ENCODE measurements around the gene CADPS2. TPM values are rescaled to one million over a fixed set of nuclear protein-coding genes. Genes with fewer than 3 reads are reported as not detected.

The CADPS2 gene
- total RNA-seq, 1 donor from 2014 or later = 0.22 TPM

DNA sequence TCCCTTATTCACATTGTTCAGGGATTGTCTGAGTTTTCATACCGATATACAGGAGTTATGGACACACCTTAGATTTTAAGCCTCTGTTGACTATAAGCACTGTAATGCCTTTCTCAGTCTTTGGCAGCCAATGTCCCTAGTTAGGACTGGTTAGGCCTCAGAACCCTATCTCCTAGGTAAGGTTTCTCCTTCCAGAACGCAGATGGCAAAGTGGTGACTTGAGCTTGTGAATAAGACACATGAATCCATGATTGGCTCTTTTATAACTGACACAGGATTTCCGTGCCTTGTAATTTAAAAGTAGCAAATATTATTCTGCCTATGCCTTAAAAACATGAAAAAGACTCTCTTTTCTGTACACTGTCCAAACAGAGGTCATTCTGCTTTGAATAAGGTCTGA, 171.1 kb downstream of the CADPS2 start:
- H3K36me3 Mint-ChIP-seq (ENCODE audit: unreplicated experiment) = no peaks in the 10 kb centered on the region
- no peaks in the 10 kb centered on the region for H3K4me1 Mint-ChIP-seq (ENCODE audit: low read depth, unreplicated experiment)
- H3K9me3 Mint-ChIP-seq (ENCODE audit: unreplicated experiment) = no peaks in the 10 kb centered on the region
- no peak overlapping the region for H3K4me3 Mint-ChIP-seq (ENCODE audit: unreplicated experiment)
- H3K27me3 Mint-ChIP-seq (ENCODE audit: unreplicated experiment) = no peaks in the 10 kb centered on the region
- TF ChIP-seq, protein P1, sequence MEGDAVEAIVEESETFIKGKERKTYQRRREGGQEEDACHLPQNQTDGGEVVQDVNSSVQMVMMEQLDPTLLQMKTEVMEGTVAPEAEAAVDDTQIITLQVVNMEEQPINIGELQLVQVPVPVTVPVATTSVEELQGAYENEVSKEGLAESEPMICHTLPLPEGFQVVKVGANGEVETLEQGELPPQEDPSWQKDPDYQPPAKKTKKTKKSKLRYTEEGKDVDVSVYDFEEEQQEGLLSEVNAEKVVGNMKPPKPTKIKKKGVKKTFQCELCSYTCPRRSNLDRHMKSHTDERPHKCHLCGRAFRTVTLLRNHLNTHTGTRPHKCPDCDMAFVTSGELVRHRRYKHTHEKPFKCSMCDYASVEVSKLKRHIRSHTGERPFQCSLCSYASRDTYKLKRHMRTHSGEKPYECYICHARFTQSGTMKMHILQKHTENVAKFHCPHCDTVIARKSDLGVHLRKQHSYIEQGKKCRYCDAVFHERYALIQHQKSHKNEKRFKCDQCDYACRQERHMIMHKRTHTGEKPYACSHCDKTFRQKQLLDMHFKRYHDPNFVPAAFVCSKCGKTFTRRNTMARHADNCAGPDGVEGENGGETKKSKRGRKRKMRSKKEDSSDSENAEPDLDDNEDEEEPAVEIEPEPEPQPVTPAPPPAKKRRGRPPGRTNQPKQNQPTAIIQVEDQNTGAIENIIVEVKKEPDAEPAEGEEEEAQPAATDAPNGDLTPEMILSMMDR (IDR thresholded peaks at IDR 0.05; ENCODE audit: partially characterized antibody, unreplicated experiment) = no peak
- no peak for DNase-seq
- no peak overlapping the region for H3K27ac Mint-ChIP-seq (ENCODE audit: unreplicated experiment)

DNA sequence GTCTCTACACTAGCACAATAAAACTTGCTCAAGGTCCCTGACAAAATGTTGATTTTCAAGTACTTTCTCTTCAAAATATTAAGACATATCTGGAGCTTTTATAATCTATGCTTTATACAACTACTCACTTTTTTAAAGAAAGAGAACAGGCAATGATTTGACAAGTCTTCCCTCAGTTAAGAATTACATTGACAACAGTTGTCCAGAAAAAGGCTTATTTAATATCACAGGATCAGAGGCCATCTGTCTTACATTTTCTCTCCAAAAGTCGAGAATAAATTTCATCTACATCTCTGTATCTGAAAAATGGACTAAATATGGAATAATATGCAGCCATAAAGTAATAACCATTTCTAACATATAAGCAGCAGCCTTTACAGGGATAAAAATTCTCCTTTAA, 175.3 kb downstream of the CADPS2 start:
- Mint-ChIP-seq H3K4me1 (ENCODE audit: low read depth, unreplicated experiment) (no peaks in the 10 kb centered on the region), H3K9me3 (ENCODE audit: unreplicated experiment) (no peaks in the 10 kb centered on the region), H3K27me3 (ENCODE audit: unreplicated experiment) (no peaks in the 10 kb centered on the region), H3K4me3 (ENCODE audit: unreplicated experiment) (no peak overlapping the region), H3K27ac (ENCODE audit: unreplicated experiment) (no peak overlapping the region), H3K36me3 (ENCODE audit: unreplicated experiment) (no peaks in the 10 kb centered on the region)
- TF ChIP-seq, protein P1 (IDR thresholded peaks at IDR 0.05; ENCODE audit: partially characterized antibody, unreplicated experiment) = no peak
- DNase-seq = no peak

DNA sequence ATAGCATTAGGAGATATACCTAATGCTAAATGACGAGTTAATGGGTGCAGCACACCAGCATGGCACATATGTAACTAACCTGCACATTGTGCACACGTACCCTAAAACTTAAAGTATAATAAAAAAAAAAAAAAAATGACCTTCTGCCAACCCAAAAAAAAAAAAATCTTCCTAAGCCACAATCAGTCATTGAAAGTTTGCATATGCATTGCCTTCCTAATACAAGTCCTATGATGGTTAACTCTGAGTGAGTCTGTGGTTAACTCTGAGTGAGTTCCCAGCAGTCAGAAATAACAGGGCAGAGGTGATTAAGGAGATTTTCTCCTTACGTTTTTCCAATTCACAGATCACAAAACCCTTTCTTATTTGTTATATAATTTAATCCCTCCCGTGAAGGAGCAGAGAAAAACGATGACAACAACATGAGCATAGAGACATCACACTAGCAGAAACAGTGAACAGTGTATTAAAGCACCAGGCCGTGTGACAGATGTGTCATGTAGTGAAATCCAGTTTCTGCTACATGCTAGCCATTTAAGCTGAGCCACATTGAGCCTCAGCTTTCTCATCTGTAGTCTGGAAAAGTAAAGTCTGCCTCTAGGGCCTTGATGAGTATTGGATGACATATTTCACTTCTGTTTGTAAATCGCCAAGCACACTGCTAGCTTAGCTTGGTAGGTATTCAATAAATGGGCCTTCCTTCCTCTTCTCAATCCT, 176.2 kb downstream of the CADPS2 start:
- no peaks in the 10 kb centered on the region for H3K4me1 Mint-ChIP-seq (ENCODE audit: low read depth, unreplicated experiment)
- H3K4me3 Mint-ChIP-seq (ENCODE audit: unreplicated experiment) = no peak overlapping the region
- TF ChIP-seq, protein P1 (IDR thresholded peaks at IDR 0.05; ENCODE audit: partially characterized antibody, unreplicated experiment) = no peak
- H3K27me3 Mint-ChIP-seq (ENCODE audit: unreplicated experiment) = no peaks in the 10 kb centered on the region
- H3K36me3 Mint-ChIP-seq (ENCODE audit: unreplicated experiment) = no peaks in the 10 kb centered on the region
- no peaks in the 10 kb centered on the region for H3K9me3 Mint-ChIP-seq (ENCODE audit: unreplicated experiment)
- no peak overlapping the region for H3K27ac Mint-ChIP-seq (ENCODE audit: unreplicated experiment)
- no peak for DNase-seq

DNA sequence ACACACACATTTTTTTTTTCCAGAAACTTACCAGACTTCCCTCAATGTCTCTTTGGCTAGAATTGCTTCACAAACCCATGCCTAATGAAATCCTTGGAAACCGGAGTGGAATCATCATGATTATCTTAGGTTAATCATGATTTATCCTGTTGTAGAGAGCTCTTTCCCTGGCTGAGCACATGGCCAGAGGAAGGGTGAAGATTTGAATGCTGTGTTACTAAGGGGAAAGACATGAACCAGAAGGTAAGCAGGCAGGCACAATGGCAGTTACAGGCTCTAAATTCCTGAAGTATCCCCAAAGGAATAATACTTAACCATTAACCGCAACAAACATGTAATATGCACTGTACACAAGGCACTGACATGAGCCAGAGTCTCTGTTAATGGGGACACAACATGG, 179.4 kb downstream of the CADPS2 start:
- H3K9me3 Mint-ChIP-seq (ENCODE audit: unreplicated experiment) = no peaks in the 10 kb centered on the region
- no peak for DNase-seq
- TF ChIP-seq, protein P1 (IDR thresholded peaks at IDR 0.05; ENCODE audit: partially characterized antibody, unreplicated experiment) = no peak

DNA sequence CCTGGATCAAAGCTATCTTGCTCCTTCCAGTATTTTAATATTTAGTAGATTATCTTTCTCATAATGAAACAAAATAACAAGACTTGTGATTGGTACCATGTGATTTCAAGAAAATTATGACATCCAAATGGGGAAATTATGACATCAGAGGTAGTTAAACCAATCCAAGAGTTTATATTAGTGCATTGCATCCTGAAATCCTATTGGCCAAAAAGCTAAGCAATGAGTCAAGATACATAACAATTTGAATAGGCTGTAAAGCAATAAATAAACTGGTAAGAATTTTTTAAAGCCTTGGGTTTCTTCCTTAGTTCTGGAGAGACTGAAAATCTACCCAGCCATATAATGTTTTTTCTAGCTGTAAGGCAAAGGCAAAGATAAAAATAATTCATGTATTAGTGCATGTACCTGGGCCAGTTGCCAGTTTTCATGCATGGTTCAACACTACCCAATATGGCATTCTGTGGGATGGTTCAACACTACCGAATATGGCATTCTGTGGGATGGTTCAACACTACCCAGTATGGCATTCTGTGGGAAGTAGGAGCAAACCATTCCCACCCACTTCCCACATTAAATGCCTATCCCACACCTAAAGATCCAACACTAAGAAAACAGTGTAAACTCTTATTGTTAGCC, 183.3 kb downstream of the CADPS2 start, which contains the start of gene RNF148:
Gene RNF148 (minus strand): TSS at position 51 of the 639 bp plus-strand sequence. CDS start 172 bp downstream, outside the sequence.
- Mint-ChIP-seq H3K27ac (ENCODE audit: unreplicated experiment) (no peak within 1 kb of the TSS), H3K27me3 (ENCODE audit: unreplicated experiment) (no peaks in the 10 kb centered on the region), H3K4me3 (ENCODE audit: unreplicated experiment) (no peak within 1 kb of the TSS), H3K4me1 (ENCODE audit: low read depth, unreplicated experiment) (no peaks in the 10 kb centered on the region), H3K36me3 (ENCODE audit: unreplicated experiment) (no peaks in the 10 kb centered on the region), H3K9me3 (ENCODE audit: unreplicated experiment) (no peaks in the 10 kb centered on the region)
- TF ChIP-seq, protein P1 (IDR thresholded peaks at IDR 0.05; ENCODE audit: partially characterized antibody, unreplicated experiment) = no peak
- DNase-seq = no peak

More for the DNA sequence above, 179.4 kb downstream of the CADPS2 start:
- Mint-ChIP-seq H3K36me3 (ENCODE audit: unreplicated experiment) (no peaks in the 10 kb centered on the region), H3K27ac (ENCODE audit: unreplicated experiment) (no peak overlapping the region), H3K4me3 (ENCODE audit: unreplicated experiment) (no peak overlapping the region), H3K27me3 (ENCODE audit: unreplicated experiment) (no peaks in the 10 kb centered on the region), H3K4me1 (ENCODE audit: low read depth, unreplicated experiment) (no peaks in the 10 kb centered on the region)
